Neural progenitor cell (in vitro differentiated cells): ENCODE data around the gene STPG3. TPM values are rescaled to one million over a fixed set of nuclear protein-coding genes. Genes with fewer than 3 reads are reported as not detected.

Source experiments
- DNase-seq: peaks from one replicate; pipeline ENCODE4 v3.0.0-alpha.2; 2016; ENCODE audit warnings: low spot score
- H2AFZ ChIP-seq: fragments of 200-600 bp; sonication (generic); replicated peaks from 2 replicates; pipeline ENCODE4 v1.6.1; 2016; ENCODE audit warnings: antibody characterized with exemption
- H3F3A ChIP-seq: fragments of 200-600 bp; sonication (generic); 2 replicates; pipeline ENCODE4 v1.6.1; 2016; ENCODE audit warnings: antibody characterized with exemption, low read depth
- H3K27ac ChIP-seq: fragments of 200-600 bp; sonication (generic); 2 replicates; pipeline ENCODE4 v1.5.1; 2016; ENCODE audit warnings: mild to moderate bottlenecking
- H3K27me3 ChIP-seq: fragments of 200-600 bp; sonication (generic); 2 replicates; pipeline ENCODE4 v1.6.1; 2016; ENCODE audit warnings: mild to moderate bottlenecking, moderate library complexity
- H3K36me3 ChIP-seq: fragments of 200-600 bp; sonication (generic); 2 replicates; pipeline ENCODE4 v1.5.1; 2016
- H3K4me1 ChIP-seq: fragments of 200-600 bp; sonication (generic); 2 replicates; pipeline ENCODE4 v1.6.1; 2016; ENCODE audit warnings: mixed run types
- H3K4me2 ChIP-seq: fragments of 200-600 bp; sonication (generic); 2 replicates; pipeline ENCODE4 v1.6.1; 2016
- H3K4me3 ChIP-seq: fragments of 200-600 bp; sonication (generic); 2 replicates; pipeline ENCODE4 v1.5.1; 2016
- H3K79me2 ChIP-seq: fragments of 200-600 bp; sonication (generic); 2 replicates; pipeline ENCODE4 v1.6.1; 2016; ENCODE audit warnings: low read depth
- H3K9ac ChIP-seq: fragments of 200-600 bp; sonication (generic); 2 replicates; pipeline ENCODE4 v1.6.1; 2016
- H3K9me3 ChIP-seq: fragments of 200-600 bp; sonication (generic); 2 replicates; pipeline ENCODE4 v1.5.1; 2016; ENCODE audit warnings: low read depth
- H4K20me1 ChIP-seq: fragments of 200-600 bp; sonication (generic); 2 replicates; pipeline ENCODE4 v1.6.1; 2016; ENCODE audit warnings: low read depth
- H3K27ac Mint-ChIP-seq: 3 replicates; pipeline ENCODE4 v1.8.0; 2021; ENCODE audit warnings: mixed read lengths
- H3K27me3 Mint-ChIP-seq: 2 replicates; pipeline ENCODE4 v1.8.0; 2022; ENCODE audit warnings: low read depth, mild to moderate bottlenecking, inconsistent platforms, moderate library complexity, mixed read lengths; ENCODE audit not compliant: insufficient read depth
- H3K36me3 Mint-ChIP-seq: 3 replicates; pipeline ENCODE4 v1.8.0; 2021; ENCODE audit warnings: mixed read lengths
- H3K4me1 Mint-ChIP-seq: 3 replicates; pipeline ENCODE4 v1.8.0; 2021; ENCODE audit warnings: mixed read lengths
- H3K4me3 Mint-ChIP-seq: 3 replicates; pipeline ENCODE4 v1.8.0; 2021; ENCODE audit warnings: mild to moderate bottlenecking, moderate library complexity, mixed read lengths
- H3K9me3 Mint-ChIP-seq: 3 replicates; pipeline ENCODE4 v1.8.0; 2020; ENCODE audit warnings: mixed read lengths
- CTCF ChIP-seq: fragments of 200-600 bp; sonication (generic); IDR thresholded peaks from 2 replicates; pipeline ENCODE4 v1.5.1; 2017; ENCODE audit warnings: antibody characterized with exemption, mild to moderate bottlenecking
- EZH2 ChIP-seq: fragments of 200-600 bp; sonication (generic); IDR thresholded peaks from 2 replicates; pipeline ENCODE4 v1.6.1; 2017; ENCODE audit warnings: antibody characterized with exemption, mild to moderate bottlenecking, moderate library complexity
- EZH2phosphoT487 ChIP-seq: fragments of 200-600 bp; sonication (generic); IDR thresholded peaks from 2 replicates; pipeline ENCODE4 v1.6.1; 2017; ENCODE audit warnings: antibody characterized with exemption
- total RNA-seq: library from RNA; depleted of rRNA; stranded (reverse); fragments of >200 nt; gene quantifications from 2 replicates; pipeline ENCODE4 v1.2.3, GENCODE V29; 2015; ENCODE audit warnings: low replicate concordance

Gene STPG3
- total RNA-seq, 1 donor from 2014 or later: not detected

- peaks cover 25% of the 10 kb centered on the region for H4K20me1 ChIP-seq
- peak within 1 kb of the TSS; percentile 77 for H2AFZ ChIP-seq
- H3F3A ChIP-seq: peaks cover 34% of the 10 kb centered on the region
- no peaks in the 10 kb centered on the region for H3K27me3 ChIP-seq
- Mint-ChIP-seq H3K4me3 (peak within 1 kb of the TSS; percentile 97), H3K27me3 (peaks cover 17% of the 10 kb centered on the region), H3K4me1 (peaks cover 31% of the 10 kb centered on the region), H3K9me3 (no peaks in the 10 kb centered on the region), H3K27ac (no peak within 1 kb of the TSS), H3K36me3 (peaks cover 11% of the 10 kb centered on the region)
- H3K9ac ChIP-seq: peak within 1 kb of the TSS; percentile 97
- no peaks in the 10 kb centered on the region for H3K9me3 ChIP-seq
- peaks cover 53% of the 10 kb centered on the region for H3K79me2 ChIP-seq
- H3K4me1 ChIP-seq: peaks cover 20% of the 10 kb centered on the region
- peak; percentile 97 for DNase-seq
- H3K4me3 ChIP-seq: peak within 1 kb of the TSS; percentile 100
- H3K36me3 ChIP-seq: no peaks in the 10 kb centered on the region
- peak within 1 kb of the TSS; percentile 24 for H3K27ac ChIP-seq
- H3K4me2 ChIP-seq: peak within 1 kb of the TSS; percentile 97
- TF ChIP-seq CTCF (no peak), EZH2phosphoT487 (no peak), EZH2 (no peak)
These were observed 45.7 kb upstream of the STPG3 start, which contains the start of the genes NDOR1 and TMEM203 for GRCh38 chr9:137205126-137206069. TSS of gene NDOR1 (plus strand) at chr9:137205700. CDS start at chr9:137205778, 78 bp downstream. TSS of gene TMEM203 (minus strand) at chr9:137205648. CDS start at chr9:137205414, 234 bp downstream.

- Histone ChIP-seq H3K36me3 (no peaks in the 10 kb centered on the region), H3K9ac (peak overlapping the region; percentile 97), H3K79me2 (peaks cover 53% of the 10 kb centered on the region), H3K4me2 (peak overlapping the region; percentile 97), H3K27me3 (no peaks in the 10 kb centered on the region), H3K27ac (no peak overlapping the region), H2AFZ (no peak overlapping the region), H3K4me3 (peak overlapping the region; percentile 100), H4K20me1 (peaks cover 20% of the 10 kb centered on the region), H3K4me1 (peaks cover 18% of the 10 kb centered on the region), H3F3A (peaks cover 27% of the 10 kb centered on the region), H3K9me3 (no peaks in the 10 kb centered on the region)
- DNase-seq: no peak
- H3K27me3 Mint-ChIP-seq: peaks cover 17% of the 10 kb centered on the region
- H3K27ac Mint-ChIP-seq: no peak overlapping the region
- peaks cover 29% of the 10 kb centered on the region for H3K4me1 Mint-ChIP-seq
- H3K36me3 Mint-ChIP-seq: peaks cover 12% of the 10 kb centered on the region
- no peak for TF ChIP-seq CTCF
- no peaks in the 10 kb centered on the region for H3K9me3 Mint-ChIP-seq
- peak overlapping the region; percentile 97 for H3K4me3 Mint-ChIP-seq
These were observed 44.5 kb upstream of the STPG3 start for GRCh38 chr9:137206602-137207001.

GRCh38 chr9:137211532-137211931 is 39.6 kb upstream of the STPG3 start:
- no peak for TF ChIP-seq CTCF
- no peak for TF ChIP-seq EZH2
- TF ChIP-seq EZH2phosphoT487: no peak
- no peak overlapping the region for H3K9ac ChIP-seq
- peaks cover 9% of the 10 kb centered on the region for H3K79me2 ChIP-seq
- H3K27ac Mint-ChIP-seq: no peak overlapping the region
- peaks cover 3% of the 10 kb centered on the region for H3K4me1 ChIP-seq
- no peak overlapping the region for H2AFZ ChIP-seq
- H3K9me3 Mint-ChIP-seq: no peaks in the 10 kb centered on the region
- H3F3A ChIP-seq: no peaks in the 10 kb centered on the region
- H3K27me3 ChIP-seq: no peaks in the 10 kb centered on the region
- H3K4me1 Mint-ChIP-seq: peaks cover 6% of the 10 kb centered on the region
- H3K27ac ChIP-seq: no peak overlapping the region
- no peaks in the 10 kb centered on the region for H3K36me3 ChIP-seq
- peaks cover 12% of the 10 kb centered on the region for H3K36me3 Mint-ChIP-seq
- no peak overlapping the region for H3K4me2 ChIP-seq
- H3K9me3 ChIP-seq: no peaks in the 10 kb centered on the region
- H3K4me3 ChIP-seq: no peak overlapping the region
- H4K20me1 ChIP-seq: no peaks in the 10 kb centered on the region
- H3K4me3 Mint-ChIP-seq: no peak overlapping the region
- H3K27me3 Mint-ChIP-seq: peaks cover 5% of the 10 kb centered on the region
- DNase-seq: no peak
